Amniotic epithelial cell (primary cell): Measurements from ENCODE around the gene RBKS.

Source experiments
- DNase-seq: peaks from one replicate; pipeline ENCODE4 v3.0.0-alpha.2; 2010; ENCODE audit warnings: low read depth

Gene RBKS

DNA sequence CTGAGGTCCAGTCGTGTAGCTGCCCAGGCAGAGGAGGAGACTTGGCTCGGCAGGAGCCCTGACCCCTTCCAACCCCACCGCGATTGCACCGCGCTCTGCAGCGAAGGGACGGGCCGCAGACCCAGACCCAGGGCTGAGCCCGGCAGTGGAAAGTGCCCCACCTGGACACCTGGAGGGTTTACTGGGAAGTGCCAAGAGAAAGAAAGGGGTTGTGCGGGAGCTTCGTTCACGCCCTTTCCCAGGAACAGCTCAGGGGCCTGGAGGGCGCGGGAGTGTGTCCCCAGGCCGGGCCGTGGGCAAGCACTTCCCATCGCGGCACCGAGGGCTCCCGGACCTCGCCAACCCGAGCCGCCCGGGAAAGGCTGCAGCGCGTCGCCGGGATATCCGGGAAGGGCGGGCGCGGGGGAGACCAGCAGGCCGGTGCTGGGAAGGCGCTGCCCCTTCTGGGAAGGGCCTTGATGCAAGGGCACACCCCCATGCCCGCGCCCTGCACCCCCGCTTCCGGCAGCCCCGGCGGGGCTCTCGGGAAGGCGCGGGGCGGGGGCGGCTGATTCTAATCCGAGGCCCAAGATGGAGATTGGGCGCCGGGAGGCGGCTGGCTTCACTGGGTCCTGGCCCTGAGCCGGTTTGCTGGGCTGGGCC lies 154.8 kb downstream of the RBKS start:
- peak; percentile 83 for DNase-seq

DNA sequence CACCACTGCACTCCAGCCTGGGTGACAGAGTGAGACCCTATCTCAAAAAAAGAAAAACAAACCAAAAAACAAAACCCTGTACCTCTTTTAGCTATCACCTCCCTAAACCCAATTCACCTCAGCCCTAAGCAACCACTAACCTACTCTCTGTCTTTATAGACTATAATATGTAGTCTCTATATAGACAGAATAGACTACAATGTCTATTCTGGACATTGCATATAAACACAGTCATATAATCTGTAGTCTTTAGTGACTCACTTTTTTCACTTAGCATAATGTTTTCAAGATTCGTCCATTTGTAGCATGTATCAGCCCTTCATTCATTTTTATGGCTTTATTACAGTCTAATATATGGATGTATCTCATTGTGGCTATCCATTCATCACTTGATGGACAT lies 155.9 kb downstream of the RBKS start:
- no peak for DNase-seq
